Right atrium auricular region (tissue), 2 donors: Measurements from ENCODE around the gene PTPRK. TPM values are rescaled to one million over a fixed set of nuclear protein-coding genes. Genes with fewer than 3 reads are reported as not detected.

Experiments used
- DNase-seq: peaks from one replicate; pipeline ENCODE4 v3.0.0-alpha.2; 2019; ENCODE audit warnings: low spot score
- H3K27ac ChIP-seq, 2 donors: fragments of 200-600 bp; sonication (generic); 1 replicate in 1 of 2; 2 replicates in 1 of 2; pipeline ENCODE4 v1.5.1; 2016 to 2019
- H3K27me3 ChIP-seq, 2 donors: fragments of 200-600 bp; sonication (generic); one replicate each; pipeline versions ENCODE4 v1.5.1 to v1.6.0; 2017 to 2019
- H3K36me3 ChIP-seq: fragments of 200-600 bp; sonication (generic); one replicate; pipeline ENCODE4 v1.5.1; 2016
- H3K4me1 ChIP-seq, 2 donors: fragments of 200-600 bp; sonication (generic); one replicate each; pipeline versions ENCODE4 v1.5.1 to v1.6.0; 2017 to 2019
- H3K4me3 ChIP-seq, 2 donors: fragments of 200-600 bp; sonication (generic); 1 replicate in 1 of 2; 2 replicates in 1 of 2; pipeline ENCODE4 v1.5.1; 2017 to 2019; ENCODE audit warnings: mild to moderate bottlenecking in 1 of 2, moderate library complexity in 1 of 2
- H3K9me3 ChIP-seq, 2 donors: fragments of 200-600 bp; sonication (generic); one replicate each; pipeline ENCODE4 v1.5.1; 2019
- CTCF ChIP-seq, 2 donors: fragments of 200-600 bp; sonication (generic); IDR thresholded peaks; one replicate each; pipeline ENCODE4 v1.5.1; 2019; ENCODE audit warnings: antibody characterized with exemption in 2 of 2
- total RNA-seq, 2 donors: library from RNA; depleted of rRNA; stranded (reverse); fragments of >200 nt; gene quantifications; one replicate each; pipeline ENCODE4 v1.1.0, GENCODE V29; 2016

The PTPRK gene
- total RNA-seq, 2 donors from 2014 or later: 24.5 to 36.4 TPM

- no peaks in the 10 kb centered on the region for H3K4me1 ChIP-seq
- no peak for DNase-seq
- no peak overlapping the region for H3K27ac ChIP-seq
- no peaks in the 10 kb centered on the region for H3K9me3 ChIP-seq
- TF ChIP-seq CTCF (IDR thresholded peaks at IDR 0.05): no peak
- H3K36me3 ChIP-seq: no peaks in the 10 kb centered on the region
- H3K4me3 ChIP-seq: no peak overlapping the region
- no peaks in the 10 kb centered on the region for H3K27me3 ChIP-seq
These were observed 456.4 kb downstream of the PTPRK start for GRCh38 chr6:128063850-128064539.

GRCh38 chr6:128062882-128063603 is 457.4 kb downstream of the PTPRK start:
- no peak overlapping the region for H3K27ac ChIP-seq
- DNase-seq: no peak
- no peak for TF ChIP-seq CTCF (IDR thresholded peaks at IDR 0.05)
- no peak overlapping the region for H3K4me3 ChIP-seq
- H3K4me1 ChIP-seq: no peaks in the 10 kb centered on the region
- H3K9me3 ChIP-seq: no peaks in the 10 kb centered on the region
- no peaks in the 10 kb centered on the region for H3K36me3 ChIP-seq
- no peaks in the 10 kb centered on the region for H3K27me3 ChIP-seq

- no peaks in the 10 kb centered on the region for H3K9me3 ChIP-seq
- no peaks in the 10 kb centered on the region for H3K4me1 ChIP-seq
- H3K36me3 ChIP-seq: no peaks in the 10 kb centered on the region
- DNase-seq: no peak
- H3K27ac ChIP-seq: no peak overlapping the region
- H3K4me3 ChIP-seq: no peak overlapping the region
- TF ChIP-seq CTCF (IDR thresholded peaks at IDR 0.05): no peak
- no peaks in the 10 kb centered on the region for H3K27me3 ChIP-seq
These were observed 462.5 kb downstream of the PTPRK start for GRCh38 chr6:128057946-128058345.

GRCh38 chr6:128057541-128057940 is 462.9 kb downstream of the PTPRK start:
- H3K9me3 ChIP-seq: no peaks in the 10 kb centered on the region
- H3K4me1 ChIP-seq: no peaks in the 10 kb centered on the region
- DNase-seq: no peak
- H3K36me3 ChIP-seq: no peaks in the 10 kb centered on the region
- no peaks in the 10 kb centered on the region for H3K27me3 ChIP-seq
- TF ChIP-seq CTCF (IDR thresholded peaks at IDR 0.05): no peak
- H3K4me3 ChIP-seq: no peak overlapping the region
- H3K27ac ChIP-seq: no peak overlapping the region

GRCh38 chr6:128053109-128053508 is 467.3 kb downstream of the PTPRK start:
- Histone ChIP-seq H3K4me1 (no peaks in the 10 kb centered on the region), H3K4me3 (no peak overlapping the region), H3K27ac (no peak overlapping the region), H3K36me3 (no peaks in the 10 kb centered on the region), H3K9me3 (no peaks in the 10 kb centered on the region), H3K27me3 (no peaks in the 10 kb centered on the region)
- no peak for TF ChIP-seq CTCF (IDR thresholded peaks at IDR 0.05)
- DNase-seq: no peak
